Brain pericyte (primary cell): ENCODE data around the gene CCRL2.
"Not testable (repeated sequence)": the region's sequence is repeated elsewhere in the genome, so short reads cannot be mapped to it uniquely, and the experiment has no call there.

Experiments
- DNase-seq: peaks from one replicate; pipeline ENCODE4 v3.0.0-alpha.2; 2012; ENCODE audit warnings: low read depth, low spot score

Gene CCRL2

GRCh38 chr3:46429250-46429649 lies 22.2 kb downstream of the CCRL2 start:
- DNase-seq, result no peak

- no peak for DNase-seq
Measured at GRCh38 chr3:46429671-46430070, 22.6 kb downstream of the CCRL2 start.

DNA sequence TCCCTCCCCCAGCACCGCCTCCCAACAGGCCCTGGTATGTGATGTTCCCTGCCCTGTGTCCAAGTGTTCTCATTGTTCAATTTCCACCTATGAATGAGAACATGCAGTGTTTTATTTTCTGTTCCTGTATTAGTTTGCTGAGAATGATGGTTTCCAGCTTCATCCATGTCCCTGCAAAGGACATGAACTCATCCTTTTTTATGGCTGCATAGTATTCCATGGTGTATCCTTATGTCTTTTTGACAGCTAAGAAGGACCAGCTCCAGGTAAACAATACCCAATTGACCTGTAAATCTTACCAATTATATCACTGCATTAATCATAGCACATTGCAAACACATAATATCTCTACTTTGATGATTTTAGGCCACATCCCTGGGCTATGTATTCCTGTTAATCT lies 23.8 kb downstream of the CCRL2 start:
- DNase-seq, result not testable (repeated sequence)

- DNase-seq, result not testable (repeated sequence)
Measured at GRCh38 chr3:46431905-46432304, 24.8 kb downstream of the CCRL2 start.

GRCh38 chr3:46433118-46433517 lies 26.1 kb downstream of the CCRL2 start:
- not testable (repeated sequence) for DNase-seq

DNA sequence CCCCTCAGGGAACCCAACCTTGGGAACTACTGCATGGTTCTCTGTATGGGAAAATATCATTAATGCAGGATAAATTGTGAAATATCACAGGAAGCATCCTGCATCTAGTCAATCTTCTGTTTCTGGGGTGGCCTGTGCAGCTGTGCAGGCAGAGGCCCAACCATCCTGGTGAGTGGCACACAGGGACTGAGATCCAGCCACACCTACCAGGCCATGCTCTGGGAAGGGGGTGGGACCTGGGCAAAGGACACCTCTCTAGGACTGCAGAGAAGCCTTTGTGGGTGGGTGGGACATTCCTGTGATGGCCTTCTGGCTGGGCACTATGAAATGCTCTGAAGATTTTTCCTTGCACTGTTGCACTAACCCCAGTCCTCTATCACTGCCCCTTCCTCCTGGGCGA lies 26.8 kb downstream of the CCRL2 start:
- DNase-seq, result no peak

DNA sequence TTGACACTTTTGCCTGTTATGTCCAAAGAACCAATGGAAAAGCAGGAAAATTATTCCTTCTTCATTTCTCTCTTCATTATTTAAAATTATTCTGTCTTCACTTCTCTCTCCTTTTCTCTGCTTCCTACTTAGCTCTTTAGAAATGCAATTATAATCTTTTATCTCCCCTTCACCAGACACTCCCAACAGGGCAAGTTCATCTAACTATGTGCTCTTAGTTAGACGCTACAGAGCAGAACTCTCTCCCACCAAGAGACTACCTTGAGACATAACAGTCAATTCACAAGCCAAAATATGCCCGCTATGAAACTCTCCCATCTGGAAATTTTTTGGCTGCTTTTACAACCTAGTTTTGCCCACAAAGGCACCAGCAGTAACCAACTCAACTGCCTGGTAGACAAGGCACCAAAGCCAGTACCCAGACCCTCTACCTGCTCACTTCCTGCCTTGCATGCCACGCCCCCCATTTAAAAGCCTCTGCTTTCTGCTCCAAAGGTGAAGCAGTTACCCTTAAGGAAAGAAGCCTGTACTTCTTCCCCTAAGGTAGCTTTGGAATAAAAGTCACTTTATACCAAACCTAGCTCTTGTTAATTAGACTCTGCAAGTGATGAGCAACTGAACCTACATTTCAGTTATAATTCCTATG lies 28.1 kb downstream of the CCRL2 start:
- no peak for DNase-seq

- no peak for DNase-seq
Measured at GRCh38 chr3:46438831-46439230, 31.8 kb downstream of the CCRL2 start.

GRCh38 chr3:46440531-46441294 lies 33.7 kb downstream of the CCRL2 start:
- no peak for DNase-seq

DNA sequence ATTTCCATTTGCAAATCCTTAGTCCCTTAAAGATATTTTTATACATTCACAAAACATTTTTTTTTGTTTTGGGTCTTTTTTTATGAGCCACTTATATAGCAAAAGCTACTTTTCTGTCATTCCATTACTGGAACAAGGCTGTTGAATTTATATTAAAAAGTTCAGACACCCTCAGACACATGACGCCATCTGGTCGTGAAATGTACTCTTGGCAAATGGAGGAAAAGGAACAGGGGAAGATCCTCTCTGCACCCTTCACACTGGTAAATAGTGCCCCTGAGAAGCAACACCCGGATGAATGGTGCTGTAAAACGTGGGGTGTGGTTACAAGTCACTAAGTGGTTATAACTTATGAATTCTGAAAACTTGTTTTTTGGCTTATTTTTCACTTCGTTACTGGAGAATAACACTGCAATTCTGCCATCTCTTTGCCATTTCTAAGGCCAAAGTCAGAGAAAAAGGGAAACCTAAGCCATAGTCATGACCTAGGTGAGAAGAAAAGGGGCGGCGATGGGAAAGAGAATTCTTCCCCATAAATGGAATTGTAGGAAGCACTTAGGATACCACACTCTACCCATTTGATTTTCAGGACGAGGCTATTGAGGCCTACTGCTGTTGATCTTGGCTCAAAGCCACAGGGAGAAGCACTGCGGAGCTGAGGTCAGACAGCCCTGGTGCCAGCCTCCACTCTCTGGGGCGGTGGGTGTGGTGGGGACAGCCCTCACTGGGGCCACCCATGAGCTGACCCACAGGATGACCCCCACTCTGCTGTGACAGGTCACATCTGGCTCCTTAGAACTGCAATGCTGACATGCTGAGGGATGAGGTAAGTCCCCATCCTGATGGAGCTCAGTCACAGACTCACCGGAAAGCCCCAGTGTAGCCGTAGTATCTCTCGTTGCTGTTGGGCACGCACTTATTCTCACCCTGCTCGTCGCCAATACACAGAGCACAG lies 35.8 kb downstream of the CCRL2 start:
- DNase-seq, result no peak

DNA sequence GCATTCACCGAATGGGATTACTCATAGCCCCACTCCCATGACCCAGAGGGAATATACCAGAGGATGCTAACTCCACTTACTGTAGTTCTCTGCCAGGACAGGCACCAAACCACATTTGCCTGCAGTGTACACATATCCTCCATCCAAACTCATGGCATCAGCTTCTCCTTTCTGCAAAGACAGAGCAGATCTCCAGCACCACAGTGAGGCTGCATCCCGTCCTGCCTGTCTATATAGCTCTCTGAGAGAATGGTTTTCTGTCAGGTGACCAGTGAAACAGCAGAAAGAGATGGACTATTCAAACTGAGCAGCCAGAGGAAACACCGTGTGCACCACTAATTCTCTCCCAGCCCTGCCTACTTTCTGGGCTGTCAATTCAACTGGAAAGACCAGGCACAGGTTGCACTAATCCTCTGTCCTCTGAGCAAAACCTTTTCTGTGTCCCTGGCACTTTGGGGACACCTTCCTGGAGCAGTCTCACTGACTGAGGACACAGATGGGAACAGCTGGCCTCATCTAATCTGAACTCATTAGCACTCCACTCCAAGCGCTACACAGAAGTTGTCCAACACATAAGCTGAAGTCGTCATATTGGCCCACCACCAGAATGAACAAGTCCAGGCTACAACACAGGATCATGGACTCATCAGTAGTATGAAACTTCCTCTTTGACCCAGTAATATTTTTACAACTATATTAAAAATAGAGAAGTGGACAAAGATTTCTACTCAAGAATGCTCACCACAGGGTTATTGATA lies 40.3 kb downstream of the CCRL2 start:
- no peak for DNase-seq

GRCh38 chr3:46448721-46449120 lies 41.7 kb downstream of the CCRL2 start:
- DNase-seq, result no peak

DNA sequence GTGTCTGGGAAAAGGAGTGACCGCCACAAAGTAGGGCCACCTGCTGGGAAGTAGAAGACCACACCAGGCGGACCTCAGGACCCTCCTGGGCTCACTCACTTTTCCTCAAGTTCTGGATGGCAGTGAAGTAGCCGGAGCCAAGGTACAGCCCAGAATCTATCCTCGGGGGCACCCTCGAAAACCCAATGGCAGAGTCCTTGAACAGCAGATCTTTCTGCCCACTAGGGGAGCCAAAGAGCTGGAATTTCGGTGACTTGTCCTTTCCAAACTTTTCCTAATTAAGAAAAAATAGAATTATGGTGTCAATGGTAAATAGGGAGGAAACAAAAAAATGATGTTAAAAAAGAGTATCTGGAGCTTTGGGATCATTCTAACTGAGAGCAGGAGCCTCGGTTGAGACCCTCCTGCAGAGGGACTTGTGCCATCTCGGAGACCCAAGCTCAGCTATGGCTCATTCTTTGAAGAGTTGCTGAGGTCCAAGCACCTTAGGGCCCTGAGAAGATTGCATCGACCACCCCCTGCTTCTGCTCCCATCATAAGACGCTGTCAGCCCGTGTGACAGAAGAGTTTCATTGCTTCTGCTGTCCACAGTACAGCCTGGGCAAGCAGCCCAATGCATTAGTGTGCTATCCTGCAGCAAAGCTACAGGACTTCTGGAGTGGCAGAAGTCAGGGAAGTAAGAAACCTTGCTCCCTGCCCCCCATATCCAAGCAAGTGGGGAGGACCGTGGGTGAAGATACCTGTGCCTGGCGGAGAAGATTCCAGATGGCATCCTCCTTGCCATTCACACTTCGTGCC lies 42.9 kb downstream of the CCRL2 start:
- DNase-seq, result no peak

DNA sequence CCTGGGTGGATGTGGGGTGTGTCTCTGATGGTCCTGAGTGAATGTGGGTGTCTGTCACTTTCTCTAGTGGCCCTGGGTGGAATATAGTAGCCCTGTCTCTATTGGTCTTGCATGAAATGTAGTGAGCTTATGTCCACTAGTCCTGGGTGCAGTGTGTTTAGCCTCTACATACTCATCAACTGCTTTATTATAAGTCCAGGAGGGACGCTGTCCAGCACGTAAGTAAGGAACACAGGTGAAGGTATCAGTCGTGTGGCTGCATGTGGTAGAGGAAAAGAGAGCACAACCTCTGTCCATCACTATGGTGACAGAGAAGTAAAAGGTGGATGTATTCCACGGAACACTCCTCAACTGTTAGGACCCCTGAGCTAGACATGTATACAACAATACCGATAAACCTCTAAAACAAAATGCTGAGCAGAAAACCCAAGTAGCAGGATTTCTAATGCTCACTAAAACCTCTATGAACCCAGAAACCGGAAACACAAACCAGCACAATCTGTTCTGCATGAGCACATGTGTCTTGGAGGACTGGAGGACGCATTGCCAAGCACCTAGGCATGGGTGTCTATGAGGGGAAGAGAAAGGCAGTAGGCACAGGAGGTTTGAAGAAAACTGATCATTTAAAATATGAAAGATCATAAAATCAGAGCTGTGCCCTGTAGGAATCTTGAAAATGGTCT lies 46.6 kb downstream of the CCRL2 start:
- DNase-seq, result no peak

- no peak for DNase-seq
Measured at GRCh38 chr3:46454209-46454595, 47.1 kb downstream of the CCRL2 start.

DNA sequence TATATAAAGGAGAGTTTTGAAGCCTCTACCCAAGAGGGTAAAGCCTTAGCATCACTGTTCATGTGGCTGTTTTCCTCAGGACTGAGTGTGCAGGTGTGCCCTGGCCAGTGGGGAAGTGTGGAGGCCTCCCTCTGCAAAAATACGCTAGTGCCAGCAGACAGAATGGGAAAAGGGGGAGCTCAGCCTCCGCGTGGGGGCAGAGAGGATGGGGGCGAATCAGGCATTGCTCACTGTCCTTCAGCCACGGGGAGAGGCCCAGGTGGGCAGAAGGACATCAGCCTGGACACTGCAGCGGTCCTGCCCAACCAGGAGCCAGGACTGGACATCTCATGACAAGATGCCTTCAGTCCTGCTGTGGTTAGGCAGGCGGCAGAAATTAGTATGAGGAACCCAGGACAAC lies 47.5 kb downstream of the CCRL2 start:
- DNase-seq, result no peak

GRCh38 chr3:46455231-46456115 lies 48.4 kb downstream of the CCRL2 start:
- no peak for DNase-seq

DNA sequence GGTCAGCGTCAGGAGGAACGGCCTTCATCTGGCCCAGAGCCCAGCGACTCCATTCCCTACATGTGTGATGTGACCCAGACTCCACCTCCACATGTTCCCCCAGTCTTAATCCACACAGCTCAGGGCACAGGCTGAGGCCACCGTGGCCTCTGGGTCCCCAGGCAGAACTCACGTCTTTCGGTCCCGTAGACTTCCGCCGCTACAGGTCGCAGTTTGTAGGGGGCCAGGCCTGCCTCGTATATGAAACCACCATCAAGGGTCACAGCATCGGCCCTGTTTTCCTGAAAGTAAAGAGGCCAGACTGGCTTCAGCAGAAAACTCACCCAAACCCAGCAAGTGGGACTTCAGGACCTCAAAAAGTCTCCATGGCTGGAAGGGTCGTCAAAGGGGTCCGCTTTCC lies 49.1 kb downstream of the CCRL2 start:
- no peak for DNase-seq
